Neuronal stem cell (in vitro differentiated cells): Measurements from ENCODE around the gene MAP4.
A peak's percentile ranks its signal among the peaks of the same experiment; 100 is the strongest.

ENCODE experiments used
- DNase-seq: peaks from one replicate; pipeline ENCODE4 v3.0.0-alpha.2; 2013; ENCODE audit warnings: low spot score
- H2AFZ ChIP-seq: one replicate; pipeline ENCODE4 v1.6.1; 2013; ENCODE audit warnings: mild to moderate bottlenecking, low read length, inconsistent platforms
- H2AK5ac ChIP-seq: 2 replicates; pipeline ENCODE4 v1.6.1; 2013; ENCODE audit warnings: low read depth, mild to moderate bottlenecking, inconsistent platforms, low read length, moderate library complexity, mixed read lengths
- H2BK120ac ChIP-seq: 2 replicates; pipeline ENCODE4 v1.6.1; 2013; ENCODE audit warnings: low read depth, mild to moderate bottlenecking, inconsistent platforms, low read length, moderate library complexity, mixed read lengths
- H2BK12ac ChIP-seq: one replicate; pipeline ENCODE4 v1.6.1; 2013; ENCODE audit warnings: low read length, inconsistent platforms
- H2BK15ac ChIP-seq: 2 replicates; pipeline ENCODE4 v1.6.1; 2013; ENCODE audit warnings: mild to moderate bottlenecking, low read length, inconsistent platforms, mixed read lengths
- H2BK5ac ChIP-seq: one replicate; pipeline ENCODE4 v1.6.1; 2013; ENCODE audit warnings: inconsistent platforms, mild to moderate bottlenecking, low read length, moderate library complexity
- H3K14ac ChIP-seq: one replicate; pipeline ENCODE4 v1.6.1; 2013; ENCODE audit warnings: low read length, inconsistent platforms
- H3K18ac ChIP-seq: 2 replicates; pipeline ENCODE4 v1.6.1; 2013; ENCODE audit warnings: low read length, inconsistent platforms
- H3K23ac ChIP-seq: 2 replicates; pipeline ENCODE4 v1.6.1; 2013; ENCODE audit warnings: low read depth, mild to moderate bottlenecking, mixed read lengths, low read length, inconsistent platforms; ENCODE audit not compliant: poor library complexity
- H3K27ac ChIP-seq: replicated peaks from 3 replicates; pipeline ENCODE4 v1.5.1; 2013; ENCODE audit warnings: low read length, inconsistent platforms
- H3K27me3 ChIP-seq, 3 experiments: 2 replicates each; pipeline ENCODE4 v1.6.1; 2013; ENCODE audit warnings: low read length in 3 of 3, mild to moderate bottlenecking in 2 of 3, inconsistent platforms in 1 of 3, low read depth in 1 of 3, mixed read lengths in 1 of 3, moderate library complexity in 1 of 3; ENCODE audit not compliant: control insufficient read depth in 3 of 3, insufficient read depth in 3 of 3
- H3K36me3 ChIP-seq, 2 donors: replicated peaks in 1 of 2; 2 replicates each; pipeline ENCODE4 v1.6.1; 2013; ENCODE audit warnings: low read length in 2 of 2; ENCODE audit not compliant: control insufficient read depth in 2 of 2, insufficient read depth in 2 of 2
- H3K4ac ChIP-seq: 2 replicates; pipeline ENCODE4 v1.6.1; 2013; ENCODE audit warnings: inconsistent platforms, mild to moderate bottlenecking, low read length, moderate library complexity
- H3K4me1 ChIP-seq, 2 donors: 1 replicate in 1 of 2; 2 replicates in 1 of 2; pipeline ENCODE4 v1.6.1; 2013; ENCODE audit warnings: low read length in 2 of 2, low read depth in 1 of 2; ENCODE audit not compliant: control insufficient read depth in 2 of 2, insufficient read depth in 1 of 2
- H3K4me2 ChIP-seq: one replicate; pipeline ENCODE4 v1.6.1; 2013; ENCODE audit warnings: mild to moderate bottlenecking, low read length, inconsistent platforms; ENCODE audit not compliant: insufficient read depth, poor library complexity, severe bottlenecking
- H3K4me3 ChIP-seq, 2 donors: 2 replicates each; pipeline ENCODE4 v1.5.1; 2013; ENCODE audit warnings: low read length in 2 of 2, mild to moderate bottlenecking in 2 of 2, inconsistent platforms in 1 of 2, moderate library complexity in 1 of 2
- H3K79me1 ChIP-seq: one replicate; pipeline ENCODE4 v1.6.1; 2013; ENCODE audit warnings: low read depth, mild to moderate bottlenecking, inconsistent platforms, low read length, moderate library complexity
- H3K9ac ChIP-seq: one replicate; pipeline ENCODE4 v1.6.1; 2013; ENCODE audit warnings: mild to moderate bottlenecking, low read depth, low read length, inconsistent platforms; ENCODE audit not compliant: poor library complexity
- H3K9me3 ChIP-seq, 2 donors: replicated peaks in 1 of 2; 2 replicates each; pipeline versions ENCODE3 to v1.6.1; 2013; ENCODE audit warnings: low read length in 2 of 2, mild to moderate bottlenecking in 2 of 2, inconsistent platforms in 1 of 2, low read depth in 1 of 2, mixed read lengths in 1 of 2, moderate library complexity in 1 of 2; ENCODE audit not compliant: control insufficient read depth in 2 of 2, insufficient read depth in 1 of 2
- H4K8ac ChIP-seq: one replicate; pipeline ENCODE4 v1.6.1; 2013; ENCODE audit warnings: low read depth, mild to moderate bottlenecking, inconsistent platforms, low read length, moderate library complexity
- H4K91ac ChIP-seq: one replicate; pipeline ENCODE4 v1.6.1; 2013; ENCODE audit warnings: low read length, low read depth, mild to moderate bottlenecking, inconsistent platforms; ENCODE audit not compliant: poor library complexity
- WGBS, 2 donors: extraction: QIAGEN DNeasy Blood & Tissue Kit; methylation state at CpG; one replicate each; pipeline ENCODE4 v1.1.7; 2013; ENCODE audit warnings: missing lambda C conversion rate in 2 of 2, mixed read lengths in 1 of 2; ENCODE audit not compliant: insufficient read length in 2 of 2, insufficient replicate concordance in 1 of 2; ENCODE audit errors: extremely low coverage in 2 of 2; 5-methylcytosine and 5-hydroxymethylcytosine counted together

Gene MAP4

GRCh38 chr3:47804577-47804976 is 211.6 kb downstream of the MAP4 start:
- no peaks in the 10 kb centered on the region for H3K9me3 ChIP-seq
- no peak overlapping the region for H4K8ac ChIP-seq
- H2BK12ac ChIP-seq, result no peak overlapping the region
- H2BK15ac ChIP-seq, result no peak overlapping the region
- no peak overlapping the region for H3K14ac ChIP-seq
- peaks cover 3 to 6% of the 10 kb centered on the region in 2 donors for H3K4me1 ChIP-seq
- no peak overlapping the region for H2AK5ac ChIP-seq
- H2AFZ ChIP-seq, result no peak overlapping the region
- H3K27me3 ChIP-seq, result no peaks in the 10 kb centered on the region
- H3K36me3 ChIP-seq, result peaks cover 8 to 49% of the 10 kb centered on the region in 2 donors
- no peak overlapping the region for H3K18ac ChIP-seq
- no peak for DNase-seq
- no CpG with 5 or more reads among the region's 1 CpG for WGBS, 2 donors
- no peak overlapping the region for H3K4ac ChIP-seq
- no peak overlapping the region for H3K4me2 ChIP-seq
- no peak overlapping the region for H2BK5ac ChIP-seq
- no peak overlapping the region for H3K9ac ChIP-seq
- H4K91ac ChIP-seq, result no peak overlapping the region
- H2BK120ac ChIP-seq, result no peak overlapping the region
- no peaks in the 10 kb centered on the region for H3K79me1 ChIP-seq
- H3K4me3 ChIP-seq, result peak overlapping the region in 1 of 2 donors; percentile 87
- H3K23ac ChIP-seq, result no peak overlapping the region
- no peak overlapping the region for H3K27ac ChIP-seq

GRCh38 chr3:47803480-47804025 is 212.7 kb downstream of the MAP4 start:
- H3K9ac ChIP-seq, result peak overlapping the region; percentile 88
- peak overlapping the region; percentile 93 for H3K18ac ChIP-seq
- no peak for DNase-seq
- no peaks in the 10 kb centered on the region for H3K27me3 ChIP-seq
- peak overlapping the region; percentile 78 for H3K4me2 ChIP-seq
- peak overlapping the region; percentile 99 for H2AFZ ChIP-seq
- peak overlapping the region; percentile 95 for H3K27ac ChIP-seq
- peaks cover 6 to 39% of the 10 kb centered on the region in 2 donors for H3K36me3 ChIP-seq
- no peak overlapping the region for H3K4ac ChIP-seq
- H2BK5ac ChIP-seq, result peak overlapping the region; percentile 83
- H2BK15ac ChIP-seq, result no peak overlapping the region
- peak overlapping the region; percentile 65 for H3K14ac ChIP-seq
- no peak overlapping the region for H2BK12ac ChIP-seq
- H3K79me1 ChIP-seq, result no peaks in the 10 kb centered on the region
- H3K4me1 ChIP-seq, result peaks cover 3 to 6% of the 10 kb centered on the region in 2 donors
- H3K9me3 ChIP-seq, result no peaks in the 10 kb centered on the region
- H2BK120ac ChIP-seq, result no peak overlapping the region
- H3K23ac ChIP-seq, result peak overlapping the region; percentile 92
- H4K91ac ChIP-seq, result no peak overlapping the region
- peak overlapping the region; percentile 36 for H2AK5ac ChIP-seq
- WGBS, 2 donors, result no CpG with 5 or more reads among the region's 20 CpGs
- H4K8ac ChIP-seq, result no peak overlapping the region
- peak overlapping the region; percentile 87 to 95 for H3K4me3 ChIP-seq

GRCh38 chr3:47802734-47803479 is 213.3 kb downstream of the MAP4 start, which contains the start of gene DHX30:
DHX30 (plus strand) TSS chr3:47803138; CDS start chr3:47810684, 7,546 bp downstream.
- H3K27me3 ChIP-seq, result no peaks in the 10 kb centered on the region
- H2BK15ac ChIP-seq, result no peak within 1 kb of the TSS
- peak within 1 kb of the TSS; percentile 92 for H3K23ac ChIP-seq
- peaks cover 6 to 32% of the 10 kb centered on the region in 2 donors for H3K36me3 ChIP-seq
- no peak within 1 kb of the TSS for H2BK120ac ChIP-seq
- peak within 1 kb of the TSS; percentile 96 for H4K8ac ChIP-seq
- peak within 1 kb of the TSS; percentile 95 for H3K27ac ChIP-seq
- H2AFZ ChIP-seq, result peak within 1 kb of the TSS; percentile 99
- WGBS, 2 donors, result no CpG with 5 or more reads among the region's 90 CpGs
- H4K91ac ChIP-seq, result no peak within 1 kb of the TSS
- H3K14ac ChIP-seq, result peak within 1 kb of the TSS; percentile 73
- peak within 1 kb of the TSS; percentile 78 for H3K4me2 ChIP-seq
- peak within 1 kb of the TSS; percentile 36 for H2AK5ac ChIP-seq
- peaks cover 3 to 6% of the 10 kb centered on the region in 2 donors for H3K4me1 ChIP-seq
- DNase-seq, result peak; percentile 82
- H3K18ac ChIP-seq, result peak within 1 kb of the TSS; percentile 96
- peak within 1 kb of the TSS; percentile 94 for H3K9ac ChIP-seq
- H3K4me3 ChIP-seq, result peak within 1 kb of the TSS; percentile 87 to 95
- no peak within 1 kb of the TSS for H2BK12ac ChIP-seq
- H3K4ac ChIP-seq, result no peak within 1 kb of the TSS
- no peaks in the 10 kb centered on the region for H3K9me3 ChIP-seq
- peak within 1 kb of the TSS; percentile 83 for H2BK5ac ChIP-seq
- no peaks in the 10 kb centered on the region for H3K79me1 ChIP-seq
